ENCODE results near the gene DMRTB1. TPM values are rescaled to one million over a fixed set of nuclear protein-coding genes. Genes with fewer than 3 reads are reported as not detected.

Gene DMRTB1
- total RNA-seq, 1 experiment from 2014 or later: not detected

Other genes starting within 250 kb of the DMRTB1 start
- 57.2 TPM for gene CZIB, start 238.8 kb upstream of the DMRTB1 start, total RNA-seq (2021; ENCODE audit: unreplicated experiment)
- gene MAGOH, start 220.9 kb upstream of the DMRTB1 start, total RNA-seq (2021; ENCODE audit: unreplicated experiment): 63.8 TPM
- 28.6 TPM for gene LRP8, start 131.3 kb upstream of the DMRTB1 start, total RNA-seq (2021; ENCODE audit: unreplicated experiment)